GM12891 (cell line): Measurements from ENCODE around the gene BAIAP3.

Source experiments
- POLR2A ChIP-seq: IDR thresholded peaks from 2 replicates; pipeline ENCODE4 v1.6.1; 2011; ENCODE audit warnings: low read depth, low read length, control low read depth
- POLR2AphosphoS5 ChIP-seq: IDR thresholded peaks from 2 replicates; pipeline ENCODE4 v1.6.1; 2011; ENCODE audit warnings: low read depth, low read length, control low read depth
- TAF1 ChIP-seq: IDR thresholded peaks from 2 replicates; pipeline ENCODE4 v1.6.1; 2011; ENCODE audit warnings: low read depth, low read length, control low read depth

DNA sequence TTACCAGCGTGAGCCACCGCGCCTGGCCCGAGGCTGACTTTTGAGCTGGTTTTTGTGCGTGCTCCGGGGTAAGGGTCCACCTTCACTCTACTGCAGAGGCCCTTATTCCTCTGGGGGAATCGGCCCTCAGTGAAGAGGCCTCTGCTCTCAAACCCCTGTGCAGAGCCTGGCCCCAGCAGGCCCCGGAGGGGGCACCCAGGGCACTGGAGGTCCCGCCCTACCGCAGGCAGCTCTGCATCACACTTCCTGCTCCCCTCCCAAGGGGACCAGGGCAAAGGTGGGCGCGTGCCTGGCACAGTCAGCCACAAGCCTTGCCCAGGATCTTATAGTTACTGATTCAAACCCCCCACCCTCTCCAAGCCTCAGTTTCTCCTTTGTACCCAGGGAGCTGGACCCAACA lies 27.6 kb upstream of the BAIAP3 start:
- no peak for TF ChIP-seq POLR2A
- no peak for TF ChIP-seq POLR2AphosphoS5
- TF ChIP-seq TAF1: no peak
